Mesendoderm (in vitro differentiated cells): ENCODE results near the gene P2RY11.
A peak's percentile ranks its signal among the peaks of the same experiment; 100 is the strongest.

Experiments
- DNase-seq: peaks from one replicate; pipeline ENCODE4 v3.0.0; 2013
- H2AK5ac ChIP-seq: 2 replicates; pipeline ENCODE4 v1.6.1; 2013; ENCODE audit warnings: low read length, inconsistent platforms
- H2BK120ac ChIP-seq: 2 replicates; pipeline ENCODE4 v1.6.1; 2013; ENCODE audit warnings: low read depth, mild to moderate bottlenecking, low read length, moderate library complexity, mixed read lengths
- H2BK15ac ChIP-seq: replicated peaks from 2 replicates; pipeline ENCODE4 v1.6.1; 2013; ENCODE audit warnings: low read depth, mild to moderate bottlenecking, moderate library complexity
- H2BK5ac ChIP-seq: 2 replicates; pipeline ENCODE4 v1.6.1; 2013; ENCODE audit warnings: low read length, inconsistent platforms
- H3K18ac ChIP-seq: 2 replicates; pipeline ENCODE4 v1.6.1; 2013; ENCODE audit warnings: mild to moderate bottlenecking, low read length, mixed read lengths
- H3K23ac ChIP-seq: one replicate; pipeline ENCODE4 v1.6.1; 2013; ENCODE audit warnings: low read length
- H3K27ac ChIP-seq: 2 replicates; pipeline ENCODE4 v1.5.1; 2013; ENCODE audit warnings: low read depth, mild to moderate bottlenecking, inconsistent platforms, low read length, moderate library complexity
- H3K27me3 ChIP-seq: 2 replicates; pipeline ENCODE4 v1.6.1; 2013; ENCODE audit warnings: low read length, control low read depth, mild to moderate bottlenecking, inconsistent platforms; ENCODE audit not compliant: insufficient read depth, poor library complexity
- H3K36me3 ChIP-seq: 2 replicates; pipeline ENCODE4 v1.6.1; 2013; ENCODE audit warnings: low read length, inconsistent platforms; ENCODE audit not compliant: control insufficient read depth, insufficient read depth
- H3K4ac ChIP-seq: one replicate; pipeline ENCODE4 v1.6.1; 2013; ENCODE audit warnings: low read depth, mild to moderate bottlenecking, low read length, moderate library complexity
- H3K4me1 ChIP-seq: 2 replicates; pipeline ENCODE4 v1.6.1; 2013; ENCODE audit warnings: low read depth, low read length, inconsistent platforms; ENCODE audit not compliant: control insufficient read depth
- H3K4me2 ChIP-seq: 2 replicates; pipeline ENCODE4 v1.6.1; 2013; ENCODE audit warnings: low read length
- H3K4me3 ChIP-seq: 2 replicates; pipeline ENCODE4 v1.5.1; 2013; ENCODE audit warnings: mild to moderate bottlenecking, low read length
- H3K56ac ChIP-seq: one replicate; pipeline ENCODE4 v1.6.1; 2013; ENCODE audit warnings: low read length
- H3K79me1 ChIP-seq: 2 replicates; pipeline ENCODE4 v1.6.1; 2013; ENCODE audit warnings: low read length, inconsistent platforms
- H3K79me2 ChIP-seq: 2 replicates; pipeline ENCODE4 v1.6.1; 2013; ENCODE audit warnings: mild to moderate bottlenecking, low read length; ENCODE audit not compliant: control insufficient read depth, insufficient read depth
- H3K9ac ChIP-seq: 2 replicates; pipeline ENCODE4 v1.6.1; 2013; ENCODE audit warnings: low read length, inconsistent platforms
- H4K5ac ChIP-seq: one replicate; pipeline ENCODE4 v1.6.1; 2013; ENCODE audit warnings: low read length
- H4K8ac ChIP-seq: one replicate; pipeline ENCODE4 v1.6.1; 2013; ENCODE audit warnings: low read depth, mild to moderate bottlenecking, control low read depth, low read length, moderate library complexity
- WGBS: extraction: QIAGEN DNeasy Blood & Tissue Kit; methylation state at CpG from one replicate; pipeline ENCODE4 v1.1.7; 2013; ENCODE audit warnings: low lambda C conversion rate, missing lambda C conversion rate; ENCODE audit not compliant: insufficient coverage; ENCODE audit errors: extremely low coverage; 5-methylcytosine and 5-hydroxymethylcytosine counted together

The P2RY11 gene

GRCh38 chr19:10095948-10096614 is 15.4 kb upstream of the P2RY11 start:
- no peak overlapping the region for H3K4me3 ChIP-seq
- peak overlapping the region; percentile 84 for H4K8ac ChIP-seq
- no peaks in the 10 kb centered on the region for H3K4me1 ChIP-seq
- H2AK5ac ChIP-seq, result no peak overlapping the region
- H2BK5ac ChIP-seq, result no peak overlapping the region
- H3K9ac ChIP-seq, result peak overlapping the region; percentile 84
- H3K4me2 ChIP-seq, result peak overlapping the region; percentile 79
- peak overlapping the region; percentile 40 for H3K4ac ChIP-seq
- H3K56ac ChIP-seq, result peak overlapping the region; percentile 94
- no peak overlapping the region for H2BK15ac ChIP-seq
- no peak overlapping the region for H4K5ac ChIP-seq
- H2BK120ac ChIP-seq, result no peak overlapping the region
- H3K27ac ChIP-seq, result no peak overlapping the region
- H3K79me2 ChIP-seq, result no peaks in the 10 kb centered on the region
- WGBS, result no CpG with 5 or more reads among the region's 97 CpGs
- H3K79me1 ChIP-seq, result no peaks in the 10 kb centered on the region
- no peaks in the 10 kb centered on the region for H3K36me3 ChIP-seq
- no peak overlapping the region for H3K18ac ChIP-seq
- H3K23ac ChIP-seq, result no peak overlapping the region
- DNase-seq, result peak; percentile 93
- peaks cover 2% of the 10 kb centered on the region for H3K27me3 ChIP-seq

- H3K18ac ChIP-seq, result no peak overlapping the region
- peak overlapping the region; percentile 40 for H3K4ac ChIP-seq
- no CpG with 5 or more reads among the region's 26 CpGs for WGBS
- no peak overlapping the region for H4K5ac ChIP-seq
- H3K27ac ChIP-seq, result no peak overlapping the region
- H3K4me3 ChIP-seq, result no peak overlapping the region
- H3K4me1 ChIP-seq, result no peaks in the 10 kb centered on the region
- no peak overlapping the region for H2BK15ac ChIP-seq
- peak overlapping the region; percentile 84 for H4K8ac ChIP-seq
- H3K79me1 ChIP-seq, result no peaks in the 10 kb centered on the region
- no peak overlapping the region for H2BK120ac ChIP-seq
- no peak for DNase-seq
- H2BK5ac ChIP-seq, result no peak overlapping the region
- H3K36me3 ChIP-seq, result no peaks in the 10 kb centered on the region
- H2AK5ac ChIP-seq, result no peak overlapping the region
- H3K79me2 ChIP-seq, result no peaks in the 10 kb centered on the region
- no peak overlapping the region for H3K23ac ChIP-seq
- H3K27me3 ChIP-seq, result peaks cover 2% of the 10 kb centered on the region
- H3K4me2 ChIP-seq, result peak overlapping the region; percentile 79
- H3K9ac ChIP-seq, result peak overlapping the region; percentile 84
- peak overlapping the region; percentile 94 for H3K56ac ChIP-seq
These were observed 14.9 kb upstream of the P2RY11 start for GRCh38 chr19:10096615-10096963.

GRCh38 chr19:10100163-10100785 is 11.2 kb upstream of the P2RY11 start:
- no peak overlapping the region for H3K56ac ChIP-seq
- H3K4me2 ChIP-seq, result no peak overlapping the region

GRCh38 chr19:10102787-10103236 is 8.7 kb upstream of the P2RY11 start:
- Histone ChIP-seq H3K4me2 (no peak overlapping the region), H3K27ac (no peak overlapping the region), H3K4me1 (no peaks in the 10 kb centered on the region), H2AK5ac (no peak overlapping the region), H2BK15ac (no peak overlapping the region), H3K4me3 (no peak overlapping the region), H3K18ac (no peak overlapping the region), H3K79me2 (peaks cover 16% of the 10 kb centered on the region), H3K4ac (no peak overlapping the region), H3K9ac (no peak overlapping the region), H4K5ac (no peak overlapping the region), H3K36me3 (peaks cover 3% of the 10 kb centered on the region), H3K56ac (no peak overlapping the region), H4K8ac (no peak overlapping the region), H2BK120ac (no peak overlapping the region), H2BK5ac (no peak overlapping the region), H3K27me3 (no peaks in the 10 kb centered on the region), H3K79me1 (peaks cover 8% of the 10 kb centered on the region), H3K23ac (no peak overlapping the region)
- no peak for DNase-seq
- no CpG with 5 or more reads among the region's 7 CpGs for WGBS

More at GRCh38 chr19:10100163-10100785, 11.2 kb upstream of the P2RY11 start:
- no peaks in the 10 kb centered on the region for H3K36me3 ChIP-seq
- H4K8ac ChIP-seq, result no peak overlapping the region
- H3K23ac ChIP-seq, result no peak overlapping the region
- peaks cover 2% of the 10 kb centered on the region for H3K27me3 ChIP-seq
- DNase-seq, result no peak
- H2BK5ac ChIP-seq, result no peak overlapping the region
- H3K4ac ChIP-seq, result no peak overlapping the region
- H3K18ac ChIP-seq, result no peak overlapping the region
- H3K79me1 ChIP-seq, result no peaks in the 10 kb centered on the region
- WGBS, result no CpG with 5 or more reads among the region's 5 CpGs
- no peak overlapping the region for H2AK5ac ChIP-seq
- no peaks in the 10 kb centered on the region for H3K4me1 ChIP-seq
- H3K27ac ChIP-seq, result no peak overlapping the region
- H3K9ac ChIP-seq, result no peak overlapping the region
- no peak overlapping the region for H2BK120ac ChIP-seq
- H2BK15ac ChIP-seq, result no peak overlapping the region
- H3K4me3 ChIP-seq, result no peak overlapping the region
- H4K5ac ChIP-seq, result no peak overlapping the region
- no peaks in the 10 kb centered on the region for H3K79me2 ChIP-seq

- Histone ChIP-seq H4K8ac (no peak overlapping the region), H3K18ac (no peak overlapping the region), H3K79me1 (peaks cover 13% of the 10 kb centered on the region), H2BK15ac (no peak overlapping the region), H3K23ac (no peak overlapping the region), H3K9ac (no peak overlapping the region), H2BK120ac (no peak overlapping the region), H3K4ac (no peak overlapping the region), H3K36me3 (peaks cover 8% of the 10 kb centered on the region), H2BK5ac (no peak overlapping the region), H3K27ac (no peak overlapping the region), H4K5ac (no peak overlapping the region), H2AK5ac (no peak overlapping the region), H3K4me2 (no peak overlapping the region), H3K4me3 (no peak overlapping the region), H3K79me2 (peaks cover 21% of the 10 kb centered on the region), H3K56ac (no peak overlapping the region), H3K27me3 (no peaks in the 10 kb centered on the region), H3K4me1 (no peaks in the 10 kb centered on the region)
- DNase-seq, result no peak
These were observed 7.4 kb upstream of the P2RY11 start for GRCh38 chr19:10104130-10104513.
